DND-41 (cell line): Measurements from ENCODE around the gene LRP5.

Source experiments
- ATAC-seq: fragments of 200-7000 bp; cut with Tn5 transposase; 3 replicates; pipeline ENCODE4 v1.9.1; 2021; ENCODE audit warnings: low read depth; ENCODE audit not compliant: insufficient read depth
- DNase-seq: peaks from one replicate; pipeline ENCODE4 v3.0.0-alpha.2; 2020
- H2AFZ ChIP-seq: 2 replicates; pipeline ENCODE4 v1.6.0; 2012; ENCODE audit warnings: low read depth, low read length
- H3K27ac ChIP-seq: 2 replicates; pipeline ENCODE4 v1.5.1; 2012; ENCODE audit warnings: low read length, inconsistent platforms
- H3K27me3 ChIP-seq: fragments of 200-600 bp; sonication (generic); 2 replicates; pipeline ENCODE4 v1.6.0; 2012; ENCODE audit warnings: low read length, mild to moderate bottlenecking, inconsistent platforms; ENCODE audit not compliant: insufficient read depth, poor library complexity
- H3K36me3 ChIP-seq: 2 replicates; pipeline ENCODE4 v1.5.1; 2012; ENCODE audit warnings: low read length, inconsistent platforms; ENCODE audit not compliant: insufficient read depth
- H3K4me1 ChIP-seq: 2 replicates; pipeline ENCODE4 v1.5.1; 2012; ENCODE audit warnings: mild to moderate bottlenecking, low read length; ENCODE audit not compliant: insufficient read depth
- H3K4me2 ChIP-seq: 2 replicates; pipeline ENCODE4 v1.6.0; 2012; ENCODE audit warnings: mild to moderate bottlenecking, moderate library complexity, low read length, inconsistent platforms; ENCODE audit not compliant: insufficient read depth
- H3K4me3 ChIP-seq, 2 experiments: fragments of 200-600 bp in 1 of 2; shearing (Covaris generic) in 1 of 2; 2 replicates each; pipeline ENCODE4 v1.5.1; 2012 to 2016; ENCODE audit warnings: inconsistent platforms in 2 of 2, low read length in 2 of 2, mild to moderate bottlenecking in 2 of 2, low read depth in 1 of 2, moderate library complexity in 1 of 2
- H3K79me2 ChIP-seq: 2 replicates; pipeline ENCODE4 v1.6.0; 2012; ENCODE audit warnings: low read length, inconsistent platforms; ENCODE audit not compliant: insufficient read depth
- H3K9ac ChIP-seq: 2 replicates; pipeline ENCODE4 v1.6.0; 2012; ENCODE audit warnings: low read depth, mild to moderate bottlenecking, inconsistent platforms, low read length, moderate library complexity
- H3K9me3 ChIP-seq: 2 replicates; pipeline ENCODE4 v1.5.1; 2012; ENCODE audit warnings: low read length, moderate library complexity, mild to moderate bottlenecking, inconsistent platforms; ENCODE audit not compliant: insufficient read depth, severe bottlenecking
- H4K20me1 ChIP-seq: 2 replicates; pipeline ENCODE4 v1.6.0; 2012; ENCODE audit warnings: low read length; ENCODE audit not compliant: insufficient read depth
- CTCF ChIP-seq: IDR thresholded peaks from 2 replicates; pipeline ENCODE4 v1.5.1; 2012; ENCODE audit warnings: borderline replicate concordance, low read length, moderate library complexity, mild to moderate bottlenecking; ENCODE audit not compliant: poor library complexity, severe bottlenecking; ENCODE audit errors: extremely low read depth
- EZH2 ChIP-seq: IDR thresholded peaks from 3 replicates; pipeline ENCODE4 v1.6.1; 2012; ENCODE audit warnings: borderline replicate concordance, low read depth, mild to moderate bottlenecking, moderate library complexity, low read length, inconsistent platforms; ENCODE audit not compliant: severe bottlenecking

The LRP5 gene

GRCh38 chr11:68264741-68265540 is 47.5 kb upstream of the LRP5 start:
- ATAC-seq (no peak), DNase-seq (no peak)
- Histone ChIP-seq H3K4me1 (peaks cover 6% of the 10 kb centered on the region; the same call in 1 of the 2 replicates), H3K27me3 (no peaks in the 10 kb centered on the region), H3K4me3 (no peak overlapping the region), H3K27ac (no peak overlapping the region), H3K9ac (no peak overlapping the region), H3K36me3 (peaks cover 51% of the 10 kb centered on the region), H3K79me2 (no peaks in the 10 kb centered on the region), H4K20me1 (peaks cover 4% of the 10 kb centered on the region), H3K4me2 (no peak overlapping the region), H3K9me3 (no peaks in the 10 kb centered on the region), H2AFZ (no peak overlapping the region)
- TF ChIP-seq EZH2 (no peak), CTCF (no peak)

- no peak overlapping the region for H3K4me2 ChIP-seq
- peaks cover 45% of the 10 kb centered on the region for H3K36me3 ChIP-seq
- H3K4me1 ChIP-seq, result peaks cover 18% of the 10 kb centered on the region
- TF ChIP-seq CTCF, result no peak
- H4K20me1 ChIP-seq, result peaks cover 4% of the 10 kb centered on the region
- no peak overlapping the region for H3K27ac ChIP-seq
- no peak overlapping the region for H3K9ac ChIP-seq
- peaks cover 2% of the 10 kb centered on the region; the same call in 1 of the 2 replicates for H3K79me2 ChIP-seq
- H3K27me3 ChIP-seq, result no peaks in the 10 kb centered on the region
- no peak overlapping the region for H3K4me3 ChIP-seq
- no peaks in the 10 kb centered on the region for H3K9me3 ChIP-seq
- ATAC-seq (no peak), DNase-seq (no peak)
- no peak overlapping the region for H2AFZ ChIP-seq
These were observed 46.1 kb upstream of the LRP5 start for GRCh38 chr11:68266121-68266891.

GRCh38 chr11:68266936-68267880 is 45.2 kb upstream of the LRP5 start:
- Histone ChIP-seq H3K36me3 (peaks cover 37% of the 10 kb centered on the region), H4K20me1 (peaks cover 4% of the 10 kb centered on the region), H3K9me3 (no peaks in the 10 kb centered on the region), H3K9ac (no peak overlapping the region), H3K4me2 (no peak overlapping the region), H3K4me3 (no peak overlapping the region), H3K27ac (no peak overlapping the region), H3K27me3 (no peaks in the 10 kb centered on the region), H3K79me2 (peaks cover 7% of the 10 kb centered on the region), H3K4me1 (peaks cover 22% of the 10 kb centered on the region), H2AFZ (no peak overlapping the region)
- no peak for ATAC-seq
- no peak for DNase-seq
- TF ChIP-seq CTCF (no peak), EZH2 (no peak)
